Measurements from ENCODE around the gene CBX5. TPM values are rescaled to one million over a fixed set of nuclear protein-coding genes. Genes with fewer than 3 reads are reported as not detected.

The CBX5 gene
- total and polyA plus RNA-seq, 2 of the 8 experiments (the other 6 are each of a cell fraction or from before 2014, with no cell fraction given) = 62.4 to 231 TPM

DNA sequence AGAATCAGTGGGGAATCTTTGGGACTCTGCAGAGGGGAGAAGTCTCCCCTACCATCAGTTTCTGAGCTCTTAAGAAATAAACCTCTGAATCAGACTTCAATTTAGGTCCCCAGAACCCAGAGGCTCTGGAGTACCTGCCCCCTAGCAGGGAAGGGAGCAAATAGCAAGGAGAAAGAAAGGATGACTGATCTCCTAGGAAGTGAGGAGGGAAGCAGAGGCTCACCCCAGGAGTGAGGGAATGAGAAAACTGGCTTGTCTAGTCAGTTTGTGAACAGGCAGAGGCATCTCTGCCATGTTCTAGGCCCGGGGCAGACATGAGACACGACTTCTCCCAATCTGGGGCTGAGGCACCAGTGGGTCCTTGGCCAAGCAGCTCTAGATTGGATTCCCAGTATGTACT is 66.8 kb downstream of the CBX5 start:
- no peak overlapping the region for H3K23ac ChIP-seq (ENCODE audit: insufficient read length)
- FAIRE-seq (no peak), DNase-seq (ENCODE audit: low read depth in 1 of 2, low spot score in 2 of 2) (no peak)
- no peak overlapping the region for H2BK12ac ChIP-seq (ENCODE audit: low read depth, low read length)
- no peak overlapping the region for H3K14ac ChIP-seq (ENCODE audit: insufficient read length)
- H2BK20ac ChIP-seq (ENCODE audit: low read length) = no peak overlapping the region
- no peak overlapping the region for H4K91ac ChIP-seq (replicated peaks; ENCODE audit: insufficient read length, low read length)
- H3K27me3 ChIP-seq (replicated peaks in 1 of 4; ENCODE audit: control insufficient read depth in 3 of 4, extremely low read depth in 1 of 4, insufficient read depth in 3 of 4, low read length in 3 of 4) = peaks cover 0 to 32% (median 19%) of the 10 kb centered on the region in 4 experiments; a peak in 5 of 7 replicates
- H3K79me2 ChIP-seq (ENCODE audit: control insufficient read depth in 1 of 2, insufficient read depth in 2 of 2, low read length in 2 of 2) = no peaks in the 10 kb centered on the region
- peaks cover 11% of the 10 kb centered on the region; the same call in 1 of the 2 replicates for H3K23me2 ChIP-seq (ENCODE audit: low read depth, low read length)
- no peak overlapping the region for H4K5ac ChIP-seq (ENCODE audit: insufficient read length, low read depth, low read length)
- H3K9ac ChIP-seq (replicated peaks in 1 of 4; ENCODE audit: extremely low read depth in 1 of 4, low read depth in 3 of 4, low read length in 3 of 4) = no peak overlapping the region
- no peak overlapping the region for H3K4me2 ChIP-seq (ENCODE audit: insufficient read depth in 1 of 2, low read depth in 2 of 2, low read length in 2 of 2)
- H3K18ac ChIP-seq (ENCODE audit: extremely low read depth, low read length) = no peak overlapping the region
- peaks cover 0 to 25% (median 14%) of the 10 kb centered on the region in 4 experiments; a peak in 6 of 7 replicates for H3K4me1 ChIP-seq (replicated peaks in 1 of 4; ENCODE audit: control insufficient read depth in 3 of 4, insufficient read depth in 4 of 4, low read length in 3 of 4)
- no peak overlapping the region for H3K56ac ChIP-seq (replicated peaks; ENCODE audit: insufficient read length, low read depth, low read length)
- H2BK5ac ChIP-seq (ENCODE audit: low read depth, low read length) = no peak overlapping the region
- no peak overlapping the region for H2AK5ac ChIP-seq (ENCODE audit: low read depth, low read length)
- no peaks in the 10 kb centered on the region for H3K9me3 ChIP-seq (ENCODE audit: insufficient read depth in 2 of 2, low read depth in 1 of 2, low read length in 1 of 2)
- peaks cover 0 to 3% of the 10 kb centered on the region in 2 experiments for H4K20me1 ChIP-seq (replicated peaks in 1 of 2; ENCODE audit: control insufficient read depth in 1 of 2, insufficient read depth in 2 of 2, low read length in 2 of 2)
- H3K4me3 ChIP-seq (ENCODE audit: extremely low read depth in 1 of 4, insufficient read depth in 2 of 4, low read depth in 3 of 4, low read length in 4 of 4) = no peak overlapping the region
- no peak overlapping the region for H2BK15ac ChIP-seq (ENCODE audit: low read length)
- H4K8ac ChIP-seq (ENCODE audit: extremely low read depth, insufficient read depth, low read length) = no peak overlapping the region
- ChIA-PET CTCF (ENCODE audit: partially characterized antibody) (interaction anchor here (0.6 to 4.9 kb wide), 26 partner anchors 8 to 977 kb away, joined by 3 to 64 read pairs (median 5); partner anchors contain the start of genes HOXC10, HOXC5 and HOXC8), POLR2A (ENCODE audit: partially characterized antibody) (interaction anchor here (0.6 to 1.3 kb wide), 3 partner anchors 46 to 451 kb away, joined by 3 read pairs; no protein-coding TSS in a partner anchor)
- H2AFZ ChIP-seq (ENCODE audit: low read length) = no peak overlapping the region
- H3K4ac ChIP-seq (replicated peaks; ENCODE audit: insufficient read length, low read depth, low read length) = no peak overlapping the region
- H3K36me3 ChIP-seq (ENCODE audit: control insufficient read depth in 2 of 4, insufficient read depth in 4 of 4, low read length in 3 of 4) = no peaks in the 10 kb centered on the region
- no peak overlapping the region for H3K27ac ChIP-seq (ENCODE audit: low read depth, low read length)
- TF ChIP-seq, protein P1, sequence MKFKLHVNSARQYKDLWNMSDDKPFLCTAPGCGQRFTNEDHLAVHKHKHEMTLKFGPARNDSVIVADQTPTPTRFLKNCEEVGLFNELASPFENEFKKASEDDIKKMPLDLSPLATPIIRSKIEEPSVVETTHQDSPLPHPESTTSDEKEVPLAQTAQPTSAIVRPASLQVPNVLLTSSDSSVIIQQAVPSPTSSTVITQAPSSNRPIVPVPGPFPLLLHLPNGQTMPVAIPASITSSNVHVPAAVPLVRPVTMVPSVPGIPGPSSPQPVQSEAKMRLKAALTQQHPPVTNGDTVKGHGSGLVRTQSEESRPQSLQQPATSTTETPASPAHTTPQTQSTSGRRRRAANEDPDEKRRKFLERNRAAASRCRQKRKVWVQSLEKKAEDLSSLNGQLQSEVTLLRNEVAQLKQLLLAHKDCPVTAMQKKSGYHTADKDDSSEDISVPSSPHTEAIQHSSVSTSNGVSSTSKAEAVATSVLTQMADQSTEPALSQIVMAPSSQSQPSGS (IDR thresholded peaks at IDR 0.05; ENCODE audit: low read length) = no peak
- no peak for TF ChIP-seq RNF2 (IDR thresholded peaks at IDR 0.05; ENCODE audit: borderline replicate concordance, low read depth, low read length, missing control alignments, poor library complexity, severe bottlenecking)
- TF ChIP-seq, protein P2, sequence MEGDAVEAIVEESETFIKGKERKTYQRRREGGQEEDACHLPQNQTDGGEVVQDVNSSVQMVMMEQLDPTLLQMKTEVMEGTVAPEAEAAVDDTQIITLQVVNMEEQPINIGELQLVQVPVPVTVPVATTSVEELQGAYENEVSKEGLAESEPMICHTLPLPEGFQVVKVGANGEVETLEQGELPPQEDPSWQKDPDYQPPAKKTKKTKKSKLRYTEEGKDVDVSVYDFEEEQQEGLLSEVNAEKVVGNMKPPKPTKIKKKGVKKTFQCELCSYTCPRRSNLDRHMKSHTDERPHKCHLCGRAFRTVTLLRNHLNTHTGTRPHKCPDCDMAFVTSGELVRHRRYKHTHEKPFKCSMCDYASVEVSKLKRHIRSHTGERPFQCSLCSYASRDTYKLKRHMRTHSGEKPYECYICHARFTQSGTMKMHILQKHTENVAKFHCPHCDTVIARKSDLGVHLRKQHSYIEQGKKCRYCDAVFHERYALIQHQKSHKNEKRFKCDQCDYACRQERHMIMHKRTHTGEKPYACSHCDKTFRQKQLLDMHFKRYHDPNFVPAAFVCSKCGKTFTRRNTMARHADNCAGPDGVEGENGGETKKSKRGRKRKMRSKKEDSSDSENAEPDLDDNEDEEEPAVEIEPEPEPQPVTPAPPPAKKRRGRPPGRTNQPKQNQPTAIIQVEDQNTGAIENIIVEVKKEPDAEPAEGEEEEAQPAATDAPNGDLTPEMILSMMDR (IDR thresholded peaks at IDR 0.05; ENCODE audit: control extremely low read depth in 1 of 3, insufficient read depth in 1 of 3, low read depth in 1 of 3, low read length in 3 of 3) = peak in 1 of 3 experiments; percentile 28; a peak in 2 of 4 replicates
- H2BK120ac ChIP-seq (replicated peaks; ENCODE audit: low read depth, low read length) = no peak overlapping the region
- no peaks in the 10 kb centered on the region for H3K79me1 ChIP-seq (ENCODE audit: low read depth, low read length)
- WGBS, 2 experiments (ENCODE audit: extremely low coverage in 1 of 2, insufficient coverage in 1 of 2, insufficient read length in 1 of 2, insufficient replicate concordance in 2 of 2, low coverage in 1 of 2, low lambda C conversion rate in 2 of 2, missing lambda C conversion rate in 1 of 2) = 72% methylated on average over 2 of the region's 2 CpGs; no CpG with 5 or more reads in 1 of the 2 experiments
